ENCODE measurements around the gene NUTM2F. TPM values are rescaled to one million over a fixed set of nuclear protein-coding genes. Genes with fewer than 3 reads are reported as not detected.

Gene NUTM2F
- total RNA-seq, 1 experiment from 2014 or later: 0.15 TPM

DNA sequence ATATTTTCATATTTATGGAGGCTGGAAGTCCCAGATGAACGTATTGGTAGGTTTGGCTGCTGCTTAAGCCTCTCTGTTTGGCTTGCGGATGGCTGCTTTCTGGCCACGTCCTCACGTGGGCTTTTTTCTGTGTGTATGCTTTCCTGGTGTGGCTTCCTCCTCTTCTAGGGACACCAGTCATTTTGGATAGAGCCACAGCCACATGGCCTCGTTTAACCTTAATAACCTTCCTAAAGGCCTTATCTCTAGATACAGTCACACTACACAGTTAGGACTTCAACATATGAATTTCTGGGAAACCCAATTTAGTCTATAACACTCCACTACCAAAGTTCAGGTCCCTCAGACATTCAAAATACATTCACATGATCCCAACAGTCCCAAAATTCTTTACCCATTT, 26.9 kb downstream of the NUTM2F start:
- H3K4me1 Mint-ChIP-seq: 0 out of 2 replicates have a peak, but pooled peaks cover 3% of the 10 kb centered on the region
- ATAC-seq: no peak
- ChIA-PET POLR2A (no interaction called here), CTCF (no interaction called here)
- H3K27ac Mint-ChIP-seq: no peak overlapping the region
- TF ChIP-seq, protein P1, sequence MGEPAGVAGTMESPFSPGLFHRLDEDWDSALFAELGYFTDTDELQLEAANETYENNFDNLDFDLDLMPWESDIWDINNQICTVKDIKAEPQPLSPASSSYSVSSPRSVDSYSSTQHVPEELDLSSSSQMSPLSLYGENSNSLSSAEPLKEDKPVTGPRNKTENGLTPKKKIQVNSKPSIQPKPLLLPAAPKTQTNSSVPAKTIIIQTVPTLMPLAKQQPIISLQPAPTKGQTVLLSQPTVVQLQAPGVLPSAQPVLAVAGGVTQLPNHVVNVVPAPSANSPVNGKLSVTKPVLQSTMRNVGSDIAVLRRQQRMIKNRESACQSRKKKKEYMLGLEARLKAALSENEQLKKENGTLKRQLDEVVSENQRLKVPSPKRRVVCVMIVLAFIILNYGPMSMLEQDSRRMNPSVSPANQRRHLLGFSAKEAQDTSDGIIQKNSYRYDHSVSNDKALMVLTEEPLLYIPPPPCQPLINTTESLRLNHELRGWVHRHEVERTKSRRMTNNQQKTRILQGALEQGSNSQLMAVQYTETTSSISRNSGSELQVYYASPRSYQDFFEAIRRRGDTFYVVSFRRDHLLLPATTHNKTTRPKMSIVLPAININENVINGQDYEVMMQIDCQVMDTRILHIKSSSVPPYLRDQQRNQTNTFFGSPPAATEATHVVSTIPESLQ (CRISPR knock-in tag; IDR thresholded peaks at IDR 0.05): no peak
- TF ChIP-seq, protein P2, sequence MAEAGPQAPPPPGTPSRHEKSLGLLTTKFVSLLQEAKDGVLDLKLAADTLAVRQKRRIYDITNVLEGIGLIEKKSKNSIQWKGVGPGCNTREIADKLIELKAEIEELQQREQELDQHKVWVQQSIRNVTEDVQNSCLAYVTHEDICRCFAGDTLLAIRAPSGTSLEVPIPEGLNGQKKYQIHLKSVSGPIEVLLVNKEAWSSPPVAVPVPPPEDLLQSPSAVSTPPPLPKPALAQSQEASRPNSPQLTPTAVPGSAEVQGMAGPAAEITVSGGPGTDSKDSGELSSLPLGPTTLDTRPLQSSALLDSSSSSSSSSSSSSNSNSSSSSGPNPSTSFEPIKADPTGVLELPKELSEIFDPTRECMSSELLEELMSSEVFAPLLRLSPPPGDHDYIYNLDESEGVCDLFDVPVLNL (CRISPR knock-in tag; IDR thresholded peaks at IDR 0.05; ENCODE audit: borderline replicate concordance, low read depth): no peak
- no peak for TF ChIP-seq RORB (CRISPR knock-in tag; IDR thresholded peaks at IDR 0.05)
- TF ChIP-seq, protein P3, sequence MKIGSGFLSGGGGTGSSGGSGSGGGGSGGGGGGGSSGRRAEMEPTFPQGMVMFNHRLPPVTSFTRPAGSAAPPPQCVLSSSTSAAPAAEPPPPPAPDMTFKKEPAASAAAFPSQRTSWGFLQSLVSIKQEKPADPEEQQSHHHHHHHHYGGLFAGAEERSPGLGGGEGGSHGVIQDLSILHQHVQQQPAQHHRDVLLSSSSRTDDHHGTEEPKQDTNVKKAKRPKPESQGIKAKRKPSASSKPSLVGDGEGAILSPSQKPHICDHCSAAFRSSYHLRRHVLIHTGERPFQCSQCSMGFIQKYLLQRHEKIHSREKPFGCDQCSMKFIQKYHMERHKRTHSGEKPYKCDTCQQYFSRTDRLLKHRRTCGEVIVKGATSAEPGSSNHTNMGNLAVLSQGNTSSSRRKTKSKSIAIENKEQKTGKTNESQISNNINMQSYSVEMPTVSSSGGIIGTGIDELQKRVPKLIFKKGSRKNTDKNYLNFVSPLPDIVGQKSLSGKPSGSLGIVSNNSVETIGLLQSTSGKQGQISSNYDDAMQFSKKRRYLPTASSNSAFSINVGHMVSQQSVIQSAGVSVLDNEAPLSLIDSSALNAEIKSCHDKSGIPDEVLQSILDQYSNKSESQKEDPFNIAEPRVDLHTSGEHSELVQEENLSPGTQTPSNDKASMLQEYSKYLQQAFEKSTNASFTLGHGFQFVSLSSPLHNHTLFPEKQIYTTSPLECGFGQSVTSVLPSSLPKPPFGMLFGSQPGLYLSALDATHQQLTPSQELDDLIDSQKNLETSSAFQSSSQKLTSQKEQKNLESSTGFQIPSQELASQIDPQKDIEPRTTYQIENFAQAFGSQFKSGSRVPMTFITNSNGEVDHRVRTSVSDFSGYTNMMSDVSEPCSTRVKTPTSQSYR (CRISPR knock-in tag; IDR thresholded peaks at IDR 0.05): no peak
- TF ChIP-seq, protein P4, sequence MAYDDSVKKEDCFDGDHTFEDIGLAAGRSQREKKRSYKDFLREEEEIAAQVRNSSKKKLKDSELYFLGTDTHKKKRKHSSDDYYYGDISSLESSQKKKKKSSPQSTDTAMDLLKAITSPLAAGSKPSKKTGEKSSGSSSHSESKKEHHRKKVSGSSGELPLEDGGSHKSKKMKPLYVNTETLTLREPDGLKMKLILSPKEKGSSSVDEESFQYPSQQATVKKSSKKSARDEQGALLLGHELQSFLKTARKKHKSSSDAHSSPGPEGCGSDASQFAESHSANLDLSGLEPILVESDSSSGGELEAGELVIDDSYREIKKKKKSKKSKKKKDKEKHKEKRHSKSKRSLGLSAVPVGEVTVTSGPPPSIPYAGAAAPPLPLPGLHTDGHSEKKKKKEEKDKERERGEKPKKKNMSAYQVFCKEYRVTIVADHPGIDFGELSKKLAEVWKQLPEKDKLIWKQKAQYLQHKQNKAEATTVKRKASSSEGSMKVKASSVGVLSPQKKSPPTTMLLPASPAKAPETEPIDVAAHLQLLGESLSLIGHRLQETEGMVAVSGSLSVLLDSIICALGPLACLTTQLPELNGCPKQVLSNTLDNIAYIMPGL (CRISPR knock-in tag; IDR thresholded peaks at IDR 0.05): no peak
- no peak for TF ChIP-seq ZNF263 (CRISPR knock-in tag; IDR thresholded peaks at IDR 0.05; ENCODE audit: low read depth)
- TF ChIP-seq TEAD4 (CRISPR knock-in tag; IDR thresholded peaks at IDR 0.05): no peak
- no peak for TF ChIP-seq GRHL2 (CRISPR knock-in tag; IDR thresholded peaks at IDR 0.05; ENCODE audit: insufficient replicate concordance, severe bottlenecking)
- no peak for TF ChIP-seq ZNF423 (CRISPR knock-in tag; IDR thresholded peaks at IDR 0.05)
- TF ChIP-seq, protein P5, sequence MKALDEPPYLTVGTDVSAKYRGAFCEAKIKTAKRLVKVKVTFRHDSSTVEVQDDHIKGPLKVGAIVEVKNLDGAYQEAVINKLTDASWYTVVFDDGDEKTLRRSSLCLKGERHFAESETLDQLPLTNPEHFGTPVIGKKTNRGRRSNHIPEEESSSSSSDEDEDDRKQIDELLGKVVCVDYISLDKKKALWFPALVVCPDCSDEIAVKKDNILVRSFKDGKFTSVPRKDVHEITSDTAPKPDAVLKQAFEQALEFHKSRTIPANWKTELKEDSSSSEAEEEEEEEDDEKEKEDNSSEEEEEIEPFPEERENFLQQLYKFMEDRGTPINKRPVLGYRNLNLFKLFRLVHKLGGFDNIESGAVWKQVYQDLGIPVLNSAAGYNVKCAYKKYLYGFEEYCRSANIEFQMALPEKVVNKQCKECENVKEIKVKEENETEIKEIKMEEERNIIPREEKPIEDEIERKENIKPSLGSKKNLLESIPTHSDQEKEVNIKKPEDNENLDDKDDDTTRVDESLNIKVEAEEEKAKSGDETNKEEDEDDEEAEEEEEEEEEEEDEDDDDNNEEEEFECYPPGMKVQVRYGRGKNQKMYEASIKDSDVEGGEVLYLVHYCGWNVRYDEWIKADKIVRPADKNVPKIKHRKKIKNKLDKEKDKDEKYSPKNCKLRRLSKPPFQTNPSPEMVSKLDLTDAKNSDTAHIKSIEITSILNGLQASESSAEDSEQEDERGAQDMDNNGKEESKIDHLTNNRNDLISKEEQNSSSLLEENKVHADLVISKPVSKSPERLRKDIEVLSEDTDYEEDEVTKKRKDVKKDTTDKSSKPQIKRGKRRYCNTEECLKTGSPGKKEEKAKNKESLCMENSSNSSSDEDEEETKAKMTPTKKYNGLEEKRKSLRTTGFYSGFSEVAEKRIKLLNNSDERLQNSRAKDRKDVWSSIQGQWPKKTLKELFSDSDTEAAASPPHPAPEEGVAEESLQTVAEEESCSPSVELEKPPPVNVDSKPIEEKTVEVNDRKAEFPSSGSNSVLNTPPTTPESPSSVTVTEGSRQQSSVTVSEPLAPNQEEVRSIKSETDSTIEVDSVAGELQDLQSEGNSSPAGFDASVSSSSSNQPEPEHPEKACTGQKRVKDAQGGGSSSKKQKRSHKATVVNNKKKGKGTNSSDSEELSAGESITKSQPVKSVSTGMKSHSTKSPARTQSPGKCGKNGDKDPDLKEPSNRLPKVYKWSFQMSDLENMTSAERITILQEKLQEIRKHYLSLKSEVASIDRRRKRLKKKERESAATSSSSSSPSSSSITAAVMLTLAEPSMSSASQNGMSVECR (CRISPR knock-in tag; IDR thresholded peaks at IDR 0.05; ENCODE audit: borderline replicate concordance): no peak
- no peak for TF ChIP-seq ZNF396 (CRISPR knock-in tag; IDR thresholded peaks at IDR 0.05; ENCODE audit: borderline replicate concordance)
- TF ChIP-seq, protein P6, sequence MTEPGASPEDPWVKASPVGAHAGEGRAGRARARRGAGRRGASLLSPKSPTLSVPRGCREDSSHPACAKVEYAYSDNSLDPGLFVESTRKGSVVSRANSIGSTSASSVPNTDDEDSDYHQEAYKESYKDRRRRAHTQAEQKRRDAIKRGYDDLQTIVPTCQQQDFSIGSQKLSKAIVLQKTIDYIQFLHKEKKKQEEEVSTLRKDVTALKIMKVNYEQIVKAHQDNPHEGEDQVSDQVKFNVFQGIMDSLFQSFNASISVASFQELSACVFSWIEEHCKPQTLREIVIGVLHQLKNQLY (CRISPR knock-in tag; IDR thresholded peaks at IDR 0.05): no peak
- TF ChIP-seq, protein P7, sequence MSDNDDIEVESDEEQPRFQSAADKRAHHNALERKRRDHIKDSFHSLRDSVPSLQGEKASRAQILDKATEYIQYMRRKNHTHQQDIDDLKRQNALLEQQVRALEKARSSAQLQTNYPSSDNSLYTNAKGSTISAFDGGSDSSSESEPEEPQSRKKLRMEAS (CRISPR knock-in tag; IDR thresholded peaks at IDR 0.05): no peak
- no peak for TF ChIP-seq NFATC4 (CRISPR knock-in tag; IDR thresholded peaks at IDR 0.05)
- TF ChIP-seq ELF4 (CRISPR knock-in tag; IDR thresholded peaks at IDR 0.05; ENCODE audit: low read depth): no peak
- peaks cover 12% of the 10 kb centered on the region for H3K36me3 Mint-ChIP-seq
- H3K4me3 Mint-ChIP-seq: no peak overlapping the region
- no peak for DNase-seq (ENCODE audit: low spot score)
- H3K27me3 Mint-ChIP-seq (ENCODE audit: low read depth): no peaks in the 10 kb centered on the region
- H3K9me3 Mint-ChIP-seq: no peaks in the 10 kb centered on the region; the same call in 1 of the 2 replicates
